Activated gamma-delta T cell treated with anti-CD3 and anti-CD28 coated beads, Interleukin-2, amount 50 U/mL, for 16 hours (primary cell): Measurements from ENCODE around the gene PSORS1C2.
A peak's percentile ranks its signal among the peaks of the same experiment; 100 is the strongest.
"Not testable (repeated sequence)": the region's sequence is repeated elsewhere in the genome, so short reads cannot be mapped to it uniquely, and the experiment has no call there.

Experiments
- DNase-seq: peaks from one replicate; pipeline ENCODE4 v3.0.0-alpha.2; 2020; ENCODE audit warnings: low read depth

PSORS1C2 gene

DNA sequence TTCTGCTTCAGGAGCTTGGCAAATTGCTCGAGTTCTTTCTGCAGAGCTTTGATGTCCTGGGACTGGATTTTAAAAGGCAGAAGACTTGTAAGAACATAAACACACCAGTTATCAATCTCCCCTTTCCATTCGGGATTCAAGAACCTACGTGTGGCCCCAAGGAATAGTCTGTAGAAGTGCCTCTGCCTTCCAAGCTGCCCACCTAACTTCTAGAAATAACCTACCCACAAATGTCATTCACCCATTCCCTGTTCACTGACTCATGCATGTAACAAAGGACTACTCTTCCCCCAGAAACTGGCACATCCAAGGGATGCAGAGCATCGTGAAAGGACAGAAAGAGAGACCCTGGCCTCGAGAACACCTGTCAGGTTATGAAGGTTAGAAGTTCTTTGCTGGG, 27.1 kb upstream of the PSORS1C2 start:
- DNase-seq, result no peak

DNA sequence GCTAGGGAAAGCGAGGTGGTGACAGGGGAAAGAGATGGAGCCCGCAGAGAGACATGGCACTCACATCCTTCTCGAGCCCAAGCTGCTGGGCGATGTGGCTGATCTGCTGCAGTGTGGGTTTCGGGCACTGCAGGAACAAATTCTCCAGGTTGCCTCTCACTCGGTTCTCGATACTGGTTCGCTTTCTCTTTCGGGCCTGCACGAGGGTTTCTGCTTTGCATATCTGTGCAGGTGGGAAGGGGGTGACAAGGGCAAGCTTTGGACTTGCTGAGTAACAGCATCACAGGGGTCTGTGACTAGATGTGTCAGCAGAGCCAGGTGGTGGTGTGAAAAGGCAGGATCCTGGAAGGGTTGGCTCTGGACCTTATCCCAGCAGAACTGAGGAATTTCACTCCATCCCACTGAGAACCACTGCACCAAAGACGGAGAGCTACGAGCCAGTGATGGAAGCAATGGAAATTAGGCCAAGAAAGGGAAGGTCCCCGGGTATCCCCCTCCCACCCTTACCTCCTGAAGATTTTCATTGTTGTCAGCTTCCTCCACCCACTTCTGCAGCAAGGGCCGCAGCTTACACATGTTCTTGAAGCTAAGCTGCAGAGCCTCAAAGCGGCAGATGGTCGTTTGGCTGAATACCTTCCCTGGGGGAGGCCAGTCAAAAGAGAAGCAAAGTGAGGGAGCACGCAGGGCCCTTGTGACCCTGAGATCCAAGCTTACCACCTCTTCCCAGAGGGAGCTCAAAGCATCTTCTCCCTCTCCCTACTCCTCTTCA, 26.4 kb upstream of the PSORS1C2 start:
- not testable (repeated sequence) for DNase-seq

DNA sequence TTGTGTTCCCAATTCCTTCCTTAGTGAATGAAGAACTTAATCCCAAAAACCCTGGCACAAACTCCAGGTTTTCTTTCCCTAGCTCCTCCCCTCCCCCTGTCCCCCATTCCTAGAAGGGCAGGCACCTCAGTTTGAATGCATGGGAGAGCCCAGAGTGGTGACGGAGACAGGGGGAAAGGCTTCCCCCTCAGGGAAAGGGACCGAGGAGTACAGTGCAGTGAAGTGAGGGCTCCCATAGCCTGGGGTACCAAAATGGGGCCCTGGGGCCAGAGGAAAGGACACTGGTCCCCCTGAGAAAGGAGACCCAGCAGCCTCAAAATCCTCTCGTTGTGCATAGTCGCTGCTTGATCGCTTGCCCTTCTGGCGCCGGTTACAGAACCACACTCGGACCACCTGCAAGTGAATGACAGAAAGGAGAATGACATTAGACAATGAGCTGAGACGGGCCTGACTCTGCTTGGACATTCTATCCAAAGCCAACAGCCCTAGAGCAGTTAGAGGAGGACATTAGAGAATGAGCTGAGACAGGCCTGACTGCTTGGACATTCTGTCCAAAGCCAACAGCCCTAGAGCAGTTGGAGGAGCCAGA, 25.7 kb upstream of the PSORS1C2 start:
- DNase-seq, result not testable (repeated sequence)

DNA sequence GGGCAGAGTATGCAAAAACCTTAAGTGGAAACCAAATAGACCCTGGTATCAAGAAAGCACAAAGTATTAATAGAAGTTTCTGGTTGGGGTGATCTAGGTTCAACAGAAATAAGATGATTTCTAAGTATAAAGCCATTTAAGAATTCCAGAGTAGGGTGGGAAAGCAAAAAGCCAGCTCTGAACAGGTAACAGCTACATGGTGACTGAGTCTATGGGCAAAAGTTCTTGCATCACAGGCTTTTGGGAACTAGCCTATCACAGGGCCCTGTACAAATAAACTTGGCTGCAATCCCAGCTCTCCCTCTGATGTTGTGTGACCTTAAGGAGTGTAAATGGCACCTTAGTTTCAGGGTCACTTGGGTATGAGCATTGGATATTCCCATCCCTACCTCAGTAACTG, 25.1 kb upstream of the PSORS1C2 start:
- no peak for DNase-seq

DNA sequence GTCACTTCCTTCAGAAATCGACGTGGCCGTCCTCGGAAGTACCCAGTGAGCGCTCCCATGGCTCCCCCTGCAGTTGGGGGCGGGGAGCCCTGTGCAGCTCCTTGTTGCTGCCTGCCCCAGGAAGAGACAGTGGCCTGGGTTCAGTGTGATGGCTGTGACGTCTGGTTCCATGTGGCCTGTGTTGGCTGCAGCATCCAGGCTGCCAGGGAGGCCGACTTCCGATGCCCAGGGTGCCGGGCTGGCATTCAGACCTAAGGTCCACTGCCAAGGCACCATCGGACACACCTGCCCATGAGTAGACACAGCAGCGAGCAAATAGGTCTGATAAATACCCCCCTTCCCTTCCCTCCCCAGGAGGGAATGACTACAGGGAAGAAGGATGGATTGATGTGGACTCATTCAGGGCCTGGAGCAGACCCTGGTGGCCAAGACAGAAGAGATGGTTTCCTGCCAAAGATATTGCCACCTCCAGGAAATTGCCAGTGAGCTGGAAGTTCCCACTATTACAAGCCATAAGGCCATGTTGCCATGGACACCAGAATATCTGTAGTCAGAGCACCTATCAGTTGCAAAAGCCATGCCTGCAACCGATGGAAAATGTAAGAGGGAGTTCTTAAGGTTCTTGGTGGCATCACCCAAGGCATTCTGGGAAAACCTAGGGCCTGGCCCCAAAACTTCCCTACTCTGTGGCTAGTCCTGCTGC, 23.7 kb upstream of the PSORS1C2 start:
- DNase-seq, result no peak

DNA sequence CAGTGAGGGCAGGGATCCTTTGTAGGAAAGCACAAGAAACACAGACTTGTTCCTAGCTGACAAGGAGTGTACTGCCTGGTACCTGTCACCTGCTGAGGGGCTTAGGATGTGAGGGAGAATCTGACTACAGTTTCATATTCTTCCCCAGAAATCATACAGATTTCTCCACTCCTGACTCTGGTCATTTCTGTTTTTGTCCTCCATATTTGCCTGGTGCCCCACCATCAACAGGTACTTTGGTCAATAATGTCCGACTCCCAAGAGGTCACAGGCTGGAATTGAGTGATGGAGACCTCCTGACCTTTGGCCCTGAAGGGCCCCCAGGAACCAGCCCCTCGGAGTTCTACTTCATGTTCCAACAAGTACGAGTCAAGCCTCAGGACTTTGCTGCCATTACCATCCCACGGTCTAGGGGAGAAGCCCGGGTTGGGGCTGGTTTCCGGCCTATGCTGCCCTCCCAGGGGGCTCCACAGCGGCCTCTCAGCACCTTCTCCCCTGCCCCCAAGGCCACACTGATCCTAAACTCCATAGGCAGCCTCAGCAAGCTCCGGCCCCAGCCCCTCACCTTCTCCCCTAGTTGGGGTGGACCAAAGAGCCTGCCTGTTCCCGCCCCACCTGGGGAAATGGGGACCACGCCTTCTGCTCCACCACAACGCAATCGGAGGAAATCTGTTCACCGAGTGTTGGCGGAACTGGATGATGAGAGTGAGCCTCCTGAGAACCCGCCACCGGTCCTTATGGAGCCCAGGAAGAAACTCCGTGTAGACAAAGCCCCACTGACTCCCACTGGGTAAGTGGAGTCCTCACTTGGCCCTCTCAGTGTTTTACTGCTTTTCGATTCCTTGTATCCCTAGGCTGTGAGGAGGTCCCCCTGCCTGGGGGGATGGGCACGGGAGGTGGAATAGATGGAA, 22.6 kb upstream of the PSORS1C2 start:
- no peak for DNase-seq

DNA sequence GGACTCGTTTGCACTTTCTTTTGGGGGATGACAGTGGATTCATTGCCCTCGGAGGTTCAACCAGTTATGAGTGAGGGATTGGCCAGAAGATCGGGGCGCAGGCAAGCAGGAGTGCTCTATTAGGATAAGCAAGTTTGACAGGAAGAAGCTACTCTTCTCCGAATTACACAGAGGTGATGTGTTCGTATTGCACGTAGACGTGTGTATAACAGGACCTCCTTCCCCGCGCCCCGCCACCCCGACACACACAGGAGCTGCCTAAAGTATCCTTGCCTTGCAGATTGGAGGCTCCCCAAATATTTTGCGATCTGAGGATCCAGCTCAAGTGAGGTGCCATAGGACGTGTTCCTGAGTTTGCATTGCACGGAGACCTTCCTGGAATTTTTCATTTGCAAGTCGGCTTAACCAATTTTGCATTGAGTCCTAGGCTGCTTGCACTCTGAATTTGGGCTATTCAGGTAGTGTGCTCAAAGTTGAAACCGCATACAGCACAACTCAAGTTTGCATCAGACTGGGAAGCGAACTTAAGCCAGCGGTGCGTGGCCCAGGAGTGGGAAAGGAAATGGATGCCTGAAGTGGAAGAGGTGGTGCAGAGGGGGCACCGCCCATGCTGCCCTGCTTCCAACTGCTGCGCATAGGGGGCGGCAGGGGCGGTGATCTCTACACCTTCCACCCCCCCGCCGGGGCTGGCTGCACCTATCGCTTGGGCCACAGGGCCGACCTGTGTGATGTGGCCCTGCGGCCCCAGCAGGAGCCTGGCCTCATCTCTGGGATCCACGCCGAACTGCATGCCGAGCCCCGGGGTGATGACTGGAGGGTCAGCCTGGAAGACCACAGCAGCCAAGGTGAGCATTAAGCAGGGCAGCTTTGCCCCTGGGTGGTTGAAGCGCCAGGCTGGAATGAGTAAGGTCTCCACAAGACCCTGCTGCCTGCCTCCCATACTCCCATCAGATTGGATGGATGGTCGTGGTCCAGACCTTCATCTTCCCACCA, 20.3 kb upstream of the PSORS1C2 start:
- DNase-seq, result no peak

DNA sequence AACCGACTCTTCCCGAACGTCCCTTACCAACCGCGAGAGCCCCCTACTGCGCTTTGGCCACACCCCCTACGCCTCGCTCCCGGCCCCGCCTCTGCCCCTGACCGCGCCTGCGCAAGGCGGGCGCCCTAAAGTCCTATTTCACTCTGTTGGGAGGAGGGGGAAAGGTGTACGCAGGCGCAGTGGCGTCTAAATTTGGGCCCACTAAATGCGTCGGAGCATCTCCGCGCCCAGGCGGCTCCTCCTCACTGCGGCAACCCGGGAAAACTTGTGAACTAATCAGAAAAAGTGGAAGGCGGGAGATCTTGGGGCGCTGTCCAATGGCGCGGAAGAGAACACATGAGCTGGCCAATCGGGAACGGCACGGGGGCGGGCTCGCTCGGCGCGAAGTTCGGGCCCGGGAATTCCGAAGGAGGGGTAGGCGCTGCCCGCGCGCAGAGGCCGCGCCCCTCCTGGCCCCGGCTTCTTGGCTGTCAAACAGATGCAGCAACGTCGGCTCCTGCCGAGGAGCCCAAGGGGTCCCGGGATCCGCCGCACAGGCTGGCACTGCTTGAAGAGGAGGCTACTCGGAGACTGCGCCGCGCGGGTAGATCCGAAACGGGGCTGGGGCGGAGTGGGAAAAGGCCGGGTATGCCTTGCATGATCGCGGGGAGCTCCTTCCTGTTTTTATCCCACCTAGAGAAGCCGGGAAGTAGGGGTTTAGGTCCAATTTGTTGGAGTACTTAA, 19.4 kb upstream of the PSORS1C2 start, which contains the start of gene TCF19:
Gene TCF19 (plus strand): TSS at position 450 of the 723 bp plus-strand sequence. CDS start 881 bp downstream, outside the sequence.
- peak; percentile 100 for DNase-seq

DNA sequence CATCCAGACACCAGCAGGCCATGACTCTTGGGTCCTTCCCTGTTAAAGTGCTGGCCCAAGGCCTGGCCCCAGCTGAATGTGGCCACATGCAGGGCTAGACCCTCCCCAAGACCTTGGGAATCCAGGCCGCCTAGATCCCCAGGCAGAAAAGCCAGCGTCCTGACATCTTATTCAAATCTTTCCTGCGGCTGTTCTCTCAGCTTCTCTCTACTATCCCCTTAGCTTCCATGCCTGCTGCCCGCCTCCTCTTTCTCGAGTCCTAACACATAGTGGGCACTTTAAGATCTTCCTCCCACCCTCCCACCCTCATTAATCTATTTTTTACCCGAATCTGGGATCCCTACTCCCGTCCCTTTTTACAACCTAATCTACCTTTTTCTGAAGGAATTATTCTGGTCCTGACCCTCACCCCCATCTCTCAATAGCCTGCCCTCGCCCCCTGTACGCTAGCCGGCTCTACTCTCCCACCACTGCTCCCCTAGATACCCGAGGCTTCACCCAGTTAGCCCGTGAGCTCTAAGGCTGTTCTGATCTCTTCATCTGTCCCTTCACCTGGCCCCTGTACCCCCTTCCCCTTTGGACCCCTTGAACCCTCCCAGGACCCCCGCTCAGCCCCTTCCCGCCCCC, 18.8 kb upstream of the PSORS1C2 start, which contains the start of gene CCHCR1:
Gene CCHCR1 (minus strand): TSS at position 290 of the 627 bp plus-strand sequence. CDS start 202 bp downstream, at position 88.
- DNase-seq, result no peak

DNA sequence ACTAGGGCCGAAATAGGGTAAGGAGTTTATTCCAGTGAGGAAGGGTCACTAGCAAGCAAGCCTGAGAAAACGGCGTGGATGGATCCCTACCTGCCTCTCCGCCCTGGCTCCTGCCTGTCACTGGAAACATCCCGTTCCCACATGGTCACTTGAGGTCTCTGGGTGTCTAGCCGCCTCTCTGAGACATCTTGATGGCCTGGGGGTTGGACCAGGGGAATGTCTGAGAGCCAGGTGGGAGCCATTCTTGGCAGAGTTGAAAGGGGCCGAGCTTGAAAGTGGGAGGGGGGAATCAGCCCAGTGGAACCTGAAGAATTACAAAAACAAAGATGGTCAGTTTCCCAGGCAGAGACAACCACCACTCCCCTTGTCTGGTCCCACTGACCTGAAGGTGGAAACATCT, 17.8 kb upstream of the PSORS1C2 start:
- DNase-seq, result no peak

DNA sequence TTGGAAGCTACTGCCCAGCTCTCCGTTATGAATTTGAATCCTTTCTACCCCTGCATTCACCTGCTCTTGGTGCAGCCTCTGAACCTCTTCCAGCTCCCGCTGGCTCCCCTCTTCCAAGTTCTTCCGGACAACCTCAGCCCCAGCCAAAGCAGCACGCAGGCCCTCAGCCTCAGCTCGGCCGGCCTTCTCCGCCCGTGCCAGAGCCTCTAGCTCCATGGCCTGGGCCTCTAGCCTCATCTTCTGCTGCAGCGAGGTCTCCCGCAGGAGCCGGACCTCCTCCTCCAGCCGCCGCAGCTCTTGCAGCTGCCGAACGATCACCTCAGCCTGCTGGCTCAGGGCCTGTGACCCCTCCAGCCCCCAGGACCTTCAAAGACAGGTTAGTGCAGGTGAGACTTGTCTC, 15.6 kb upstream of the PSORS1C2 start:
- DNase-seq, result no peak

DNA sequence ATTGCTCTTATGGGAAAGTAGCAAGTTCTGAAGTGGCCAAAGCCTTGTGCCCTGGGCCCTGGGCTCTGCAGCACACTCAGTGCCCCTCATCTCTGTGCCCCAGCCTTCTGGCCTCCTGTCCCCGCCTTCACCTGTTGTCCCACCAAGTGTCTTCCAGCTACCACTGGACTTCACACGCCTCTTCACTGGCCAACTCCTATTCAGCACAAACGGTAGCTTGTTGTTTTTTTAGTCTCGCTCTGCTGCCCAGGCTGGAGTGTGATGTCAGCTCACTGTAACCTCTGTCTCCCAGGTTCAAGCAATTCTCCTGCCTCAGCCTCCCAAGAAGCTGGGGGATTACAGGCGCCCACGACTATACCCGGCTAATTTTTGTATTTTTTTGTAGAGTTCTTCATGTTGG, 13.9 kb upstream of the PSORS1C2 start:
- DNase-seq, result no peak

DNA sequence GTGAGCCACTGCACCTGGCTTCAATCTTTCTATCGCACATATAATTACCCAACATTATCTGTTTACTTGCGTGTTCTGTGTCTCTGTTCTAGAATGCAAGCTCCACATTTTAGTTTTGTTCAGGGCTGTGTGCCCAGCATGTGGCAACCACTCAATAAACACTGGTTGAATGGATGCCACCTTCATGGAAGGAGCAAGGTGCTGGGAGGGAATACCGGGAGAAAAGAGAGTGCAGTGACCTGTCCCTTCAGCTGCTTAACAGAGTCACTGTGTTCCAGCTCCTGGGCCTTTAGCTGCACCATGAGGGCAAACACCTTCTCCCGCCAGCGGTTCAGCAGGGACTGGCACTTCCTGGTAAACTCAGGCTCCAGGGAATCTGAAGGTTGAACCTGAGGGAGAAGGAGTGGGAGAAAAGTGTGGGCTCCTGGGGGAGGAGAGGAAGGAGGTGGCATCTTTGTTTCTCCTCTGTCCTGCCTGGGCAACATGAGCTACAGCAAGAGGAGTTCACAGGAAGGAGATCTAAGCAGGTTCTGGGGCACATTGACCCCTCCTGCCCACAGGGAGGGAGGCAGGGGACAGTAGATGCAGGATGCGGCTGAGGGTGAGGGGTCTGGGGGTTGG, 11.1 kb upstream of the PSORS1C2 start:
- no peak for DNase-seq

DNA sequence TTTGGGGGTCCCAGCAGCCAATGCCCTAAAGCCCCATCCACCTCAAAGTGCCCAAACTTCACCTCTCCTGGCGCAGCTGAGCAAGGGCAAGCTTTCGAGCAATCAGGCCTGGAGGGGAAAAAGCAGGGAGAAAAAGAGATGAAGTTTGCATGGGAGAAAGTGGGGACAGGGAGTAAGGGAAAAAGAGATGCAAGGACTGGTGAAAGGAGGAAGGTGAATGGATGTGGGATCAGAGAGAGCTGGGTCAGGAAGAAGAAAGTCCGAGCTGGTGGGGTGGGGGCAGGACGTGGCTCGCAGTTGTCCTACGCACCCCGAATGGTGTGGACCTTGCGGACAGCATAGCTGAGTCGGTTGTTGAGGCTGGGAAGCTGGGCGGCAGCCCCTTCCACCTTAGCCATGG, 6.5 kb upstream of the PSORS1C2 start:
- no peak for DNase-seq

DNA sequence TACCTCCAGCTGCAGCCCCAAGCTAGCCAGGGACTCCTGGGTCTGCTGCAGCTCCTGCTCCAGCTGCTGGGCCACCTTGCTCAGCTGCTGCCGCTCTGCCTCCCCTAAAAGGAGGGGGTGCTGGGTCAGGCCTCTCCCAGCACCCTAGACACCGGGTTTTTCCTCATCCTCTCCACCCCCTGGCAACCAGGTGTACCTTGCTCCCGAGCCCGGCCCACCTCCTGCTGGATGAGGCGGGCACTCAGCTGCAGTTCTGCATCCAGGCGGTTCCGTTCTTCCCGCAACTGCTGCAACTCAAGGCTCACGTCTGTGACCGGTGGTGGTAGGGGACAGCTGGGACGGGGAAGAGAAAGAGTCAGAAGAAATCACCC, 6.1 kb upstream of the PSORS1C2 start:
- DNase-seq, result no peak

DNA sequence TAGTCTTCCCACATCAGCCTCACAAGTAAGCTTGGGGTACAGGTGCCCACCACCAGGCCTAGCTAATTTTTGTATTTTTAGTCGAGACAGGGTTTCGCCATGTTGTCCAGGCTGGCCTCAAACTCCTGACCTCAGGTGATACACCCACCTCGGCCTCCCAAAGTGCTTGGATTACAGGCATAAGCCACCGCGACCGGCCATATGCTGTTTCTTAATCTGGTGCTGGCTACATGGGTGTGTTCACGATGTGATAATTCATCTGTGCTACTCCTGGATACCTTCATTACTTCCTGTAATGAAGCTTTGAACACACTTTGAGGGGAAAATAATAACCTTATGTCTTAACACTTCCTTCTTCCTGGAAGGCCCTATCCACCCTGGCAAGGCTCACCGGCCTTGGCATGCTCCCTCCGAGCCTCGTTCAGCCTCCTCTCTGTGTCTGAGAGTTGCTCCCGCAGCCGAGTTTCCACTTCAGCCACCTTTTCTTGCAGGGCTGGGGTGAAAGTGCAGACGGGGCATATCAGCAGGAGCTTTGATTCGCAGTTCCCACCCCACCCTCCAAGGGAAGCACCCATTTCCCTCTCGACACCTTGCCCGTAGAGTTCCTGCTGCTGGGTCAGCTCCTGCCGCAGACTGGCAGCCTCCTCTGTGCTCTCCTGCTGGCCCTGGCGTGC, 5.6 kb upstream of the PSORS1C2 start:
- no peak for DNase-seq

DNA sequence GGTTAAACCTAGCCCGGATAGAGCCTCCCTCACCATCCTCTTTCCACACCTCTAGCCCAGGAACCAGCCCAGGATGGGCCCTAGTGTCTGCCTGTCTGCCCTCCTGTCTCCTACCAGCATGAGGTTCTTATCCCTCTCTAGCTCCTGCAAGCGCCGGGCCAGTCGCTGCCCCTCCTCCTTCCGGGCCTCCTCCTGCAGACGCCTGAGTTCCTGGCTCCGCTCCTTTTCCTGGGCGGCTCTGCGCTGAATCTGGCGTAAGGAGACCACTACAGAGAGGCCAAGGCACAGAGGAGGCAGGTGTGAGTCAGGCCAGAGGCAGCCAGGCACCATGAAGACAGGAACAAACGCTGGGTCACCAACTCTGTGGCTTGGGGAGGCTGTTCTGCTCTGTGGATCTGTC, 4.3 kb upstream of the PSORS1C2 start:
- DNase-seq, result no peak

DNA sequence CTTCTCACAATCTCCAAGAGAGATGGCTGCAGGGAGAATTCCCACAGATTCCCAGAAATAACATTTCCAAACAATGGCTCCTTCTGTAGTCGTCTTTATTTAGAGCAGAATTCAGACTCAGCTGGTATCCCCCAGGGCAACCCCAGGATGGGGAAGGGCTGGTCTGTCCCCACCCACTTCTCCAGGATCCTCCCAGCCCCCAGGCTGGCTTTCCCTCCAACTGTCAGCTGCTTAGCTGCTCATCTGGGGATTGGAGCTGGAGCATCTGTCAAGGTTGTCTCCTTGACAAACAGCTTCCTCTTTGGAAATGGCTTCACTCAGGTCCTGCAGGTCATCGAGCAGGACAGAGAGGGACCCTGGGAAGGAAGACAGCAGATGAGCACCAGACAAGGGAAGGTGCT, 3.5 kb upstream of the PSORS1C2 start:
- DNase-seq, result no peak

DNA sequence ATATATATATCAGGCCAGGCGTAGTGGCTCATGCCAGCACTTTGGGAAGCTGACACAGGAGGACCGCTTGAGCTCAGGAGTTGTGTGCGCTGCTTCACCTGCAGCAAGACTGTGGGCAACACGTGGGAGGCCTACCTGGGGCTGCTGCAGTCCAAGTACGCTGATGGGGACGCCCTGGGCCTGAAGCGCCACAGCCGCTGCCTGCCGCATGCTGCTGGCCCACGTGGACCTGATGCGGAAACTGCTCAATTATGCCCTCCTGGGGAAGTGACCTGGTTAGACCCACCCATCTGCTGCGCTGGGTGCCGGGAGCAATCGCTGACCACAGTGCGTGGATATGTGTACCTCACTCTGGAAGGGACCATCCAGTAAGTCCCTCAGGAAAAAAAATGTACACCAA, 1.8 kb upstream of the PSORS1C2 start:
- DNase-seq, result no peak
